ENCODE data around the gene LY86.

The LY86 gene

DNA sequence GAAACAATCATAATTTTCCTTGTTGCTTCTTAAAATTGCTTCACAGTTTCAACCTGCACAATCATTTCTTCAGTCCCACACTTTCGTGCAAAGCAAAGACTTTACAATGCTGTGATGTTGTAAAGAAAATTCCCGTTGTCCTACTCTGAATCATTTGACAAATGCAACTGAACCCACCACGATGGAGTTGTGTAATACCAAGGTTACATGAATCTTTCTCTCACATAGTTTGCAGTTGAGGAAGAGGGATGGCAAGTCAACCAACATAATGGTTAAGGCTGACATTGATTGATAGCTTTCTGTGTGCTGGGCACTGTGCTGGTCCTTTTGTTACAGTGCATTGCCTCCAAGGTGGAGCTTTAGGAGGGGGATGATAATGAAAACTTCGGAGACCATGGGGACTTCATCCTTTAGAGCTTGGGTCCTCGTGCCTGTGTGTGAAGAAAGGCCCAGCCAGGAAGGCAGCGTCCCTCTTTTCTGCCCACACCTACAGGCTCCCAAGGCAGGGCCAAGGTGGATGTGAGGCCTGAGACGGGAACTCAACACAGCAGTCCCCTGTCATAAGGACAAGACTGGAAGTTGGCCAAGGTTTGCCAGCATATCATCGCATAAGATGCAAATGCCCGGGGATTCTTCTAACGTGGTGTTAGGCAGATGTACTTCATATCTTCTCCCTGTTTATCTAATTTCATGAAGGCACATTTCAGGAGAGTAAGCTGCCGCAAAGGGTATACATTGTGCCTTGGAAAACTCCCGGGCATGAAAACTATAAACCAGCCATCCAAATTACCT is 96.9 kb downstream of the LY86 start:
- DNase-seq, result no peak

GRCh38 chr6:6686176-6686575 is 97.7 kb downstream of the LY86 start:
- DNase-seq, result no peak

DNA sequence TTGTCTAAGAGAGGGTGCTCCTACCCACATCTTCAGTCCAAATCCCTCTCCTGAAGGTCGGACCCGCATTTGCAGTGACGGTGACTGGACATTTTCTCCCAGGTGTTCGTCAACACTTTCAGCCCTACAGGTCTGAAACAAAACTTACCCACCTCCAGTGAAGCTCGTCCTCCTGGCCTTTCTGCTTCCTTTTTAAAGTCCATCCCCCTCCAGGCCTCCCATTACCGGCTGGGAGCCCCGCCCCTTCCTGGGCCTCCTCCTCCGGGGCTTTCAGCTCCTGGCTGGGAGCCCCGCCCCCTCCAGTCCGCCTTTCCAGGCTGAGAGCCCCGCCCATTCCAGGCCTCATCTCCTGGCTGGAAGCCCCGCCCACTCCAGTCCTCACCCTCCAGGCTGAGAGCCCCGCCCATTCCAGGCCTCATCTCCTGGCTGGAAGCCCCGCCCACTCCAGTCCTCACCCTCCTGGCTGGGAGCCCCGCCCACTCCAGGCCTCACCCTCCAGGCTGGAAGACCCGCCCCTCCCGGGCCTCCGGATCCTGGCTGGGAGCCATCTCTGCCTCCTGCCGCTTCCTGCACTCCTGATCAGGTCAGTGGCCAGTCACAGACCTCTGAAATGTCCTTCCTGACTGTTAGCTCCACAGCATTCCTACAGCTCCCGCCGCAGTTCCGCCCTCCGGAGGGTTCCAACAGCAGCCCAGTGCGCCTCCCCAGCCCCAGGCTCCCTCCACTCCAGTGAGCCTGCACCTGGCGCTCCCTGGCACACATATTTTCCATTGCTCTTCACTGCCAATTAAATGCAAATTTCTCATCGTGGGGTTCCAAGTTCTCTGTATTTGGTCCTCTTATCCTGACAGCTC is 98.5 kb downstream of the LY86 start:
- DNase-seq, result no peak

- no peak for DNase-seq
Observed at GRCh38 chr6:6688283-6688682, 99.8 kb downstream of the LY86 start.

DNA sequence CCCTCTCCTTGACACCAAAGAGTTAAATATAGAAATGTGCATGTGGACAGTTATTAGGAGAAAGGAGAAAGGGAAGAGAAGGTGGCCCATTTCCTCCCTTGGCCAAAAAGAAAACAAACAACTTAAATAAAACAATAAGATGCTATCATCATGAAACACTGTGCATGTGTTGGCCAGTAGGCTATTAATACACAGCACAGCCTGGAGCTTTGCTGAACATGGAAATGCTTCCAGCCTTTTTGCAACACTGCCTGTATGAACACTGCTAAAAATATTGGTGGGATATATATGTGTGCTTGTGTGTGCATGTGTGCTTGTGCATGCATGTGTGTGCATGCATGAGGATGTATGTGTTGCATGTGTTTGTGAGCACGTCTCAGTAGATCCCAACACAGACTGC is 100.4 kb downstream of the LY86 start:
- DNase-seq, result no peak

- no peak for DNase-seq
Observed at GRCh38 chr6:6689400-6690143, 101.1 kb downstream of the LY86 start.

DNA sequence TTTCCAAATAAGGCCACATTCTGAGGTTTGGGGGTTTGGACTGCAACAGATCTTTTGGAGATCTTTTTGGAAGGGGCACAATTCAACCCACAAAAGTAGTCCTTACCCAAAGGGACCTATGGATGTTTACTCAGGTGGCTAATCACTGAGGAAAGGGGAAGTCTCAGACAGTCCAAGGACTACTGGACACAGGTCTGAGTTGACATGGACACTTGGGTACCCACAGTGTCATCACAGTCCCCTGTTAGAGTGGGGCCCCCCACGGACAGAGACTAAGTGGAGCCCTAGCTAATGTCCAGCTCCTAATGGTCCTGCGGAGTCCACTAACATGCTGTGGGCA is 101.6 kb downstream of the LY86 start:
- no peak for DNase-seq

DNA sequence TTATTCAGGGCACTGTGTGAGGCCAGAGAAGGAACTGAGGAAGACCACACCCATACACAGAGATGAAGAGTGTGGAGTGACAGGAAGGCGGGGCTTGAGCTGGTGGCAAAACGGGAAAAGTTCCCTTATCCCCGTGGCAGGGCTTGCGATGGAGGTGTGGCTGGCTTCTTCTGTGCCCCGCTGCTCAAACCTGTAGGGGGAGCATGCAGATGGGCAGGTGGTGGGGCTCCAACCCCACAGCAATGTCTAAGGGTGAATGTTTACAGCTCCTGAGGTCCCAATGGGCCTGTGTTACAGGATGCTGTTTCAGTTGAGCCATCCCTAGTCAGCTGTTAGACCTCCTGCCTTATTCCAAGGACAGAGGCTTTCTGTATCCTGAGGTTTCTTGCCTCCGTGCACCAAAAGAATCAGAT is 105.9 kb downstream of the LY86 start:
- no peak for DNase-seq

DNA sequence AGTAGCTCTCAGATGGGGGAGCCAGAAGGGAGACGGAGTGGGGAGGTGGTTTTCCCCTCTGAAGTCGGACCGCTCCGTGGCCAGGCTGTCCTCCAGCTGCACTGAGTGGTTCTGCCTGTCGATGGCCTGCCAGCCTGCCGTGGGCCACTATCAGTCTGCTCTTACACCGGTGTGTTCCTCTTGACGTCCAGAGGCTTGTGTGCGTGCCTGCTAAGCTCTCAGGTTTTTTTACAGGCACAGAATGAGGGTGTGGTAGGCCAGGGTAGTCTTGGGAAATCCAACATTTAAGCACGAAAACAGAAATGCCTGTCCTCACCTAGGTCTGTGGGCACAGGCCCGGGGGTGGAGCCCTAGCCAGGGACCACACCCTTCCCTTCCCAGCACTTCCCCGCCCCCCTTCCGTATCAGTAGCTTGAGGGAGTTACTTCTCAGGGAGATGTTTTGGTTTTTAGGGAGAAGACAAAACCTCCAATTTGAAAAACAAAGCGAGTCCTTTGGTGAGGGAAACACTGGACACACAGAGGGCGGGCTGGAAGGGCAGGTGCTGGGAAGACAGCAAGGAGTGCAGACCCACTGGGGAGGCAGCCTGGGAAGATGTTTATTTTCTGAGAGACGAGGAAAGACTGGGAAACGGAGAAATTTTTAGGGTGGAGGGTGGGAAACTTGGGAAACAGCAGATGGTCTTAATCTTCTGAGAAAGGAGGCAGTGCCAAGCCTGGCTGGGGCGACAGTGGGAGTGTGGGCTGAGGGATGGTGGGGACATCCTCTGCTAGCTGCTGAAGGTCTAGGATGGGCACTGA is 106.5 kb downstream of the LY86 start:
- DNase-seq, result no peak

DNA sequence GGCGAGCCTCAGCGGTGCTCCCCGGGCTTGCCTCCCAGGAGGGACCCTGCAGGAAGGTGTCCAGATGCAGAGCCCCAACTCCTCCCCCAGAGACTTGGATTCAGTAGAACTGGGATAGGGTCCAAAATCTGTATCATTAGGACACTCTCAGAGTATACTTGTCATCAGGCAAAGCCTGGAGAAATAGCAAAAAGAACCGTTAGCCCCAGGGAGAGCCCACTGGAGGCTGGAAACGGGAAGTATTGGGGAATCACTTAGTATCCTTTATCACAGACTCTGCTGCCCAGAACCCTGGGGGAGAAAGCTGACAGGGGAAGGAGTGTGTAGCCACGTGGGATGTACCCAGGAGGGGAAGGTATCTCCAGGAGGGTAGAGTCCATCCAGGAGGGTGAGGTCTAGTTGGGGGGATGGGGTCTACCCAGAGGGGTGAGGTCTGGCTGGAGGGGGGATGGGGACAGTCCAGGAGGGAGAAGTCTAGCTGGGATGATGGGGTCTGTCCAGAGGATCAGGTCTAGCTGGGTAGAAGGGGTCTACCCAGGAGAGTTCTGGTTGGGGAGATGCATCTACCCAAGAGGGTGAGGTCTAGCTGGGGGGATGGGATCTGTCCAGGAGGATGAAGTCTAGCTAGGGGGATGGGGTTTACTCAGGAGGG is 107.2 kb downstream of the LY86 start:
- no peak for DNase-seq

DNA sequence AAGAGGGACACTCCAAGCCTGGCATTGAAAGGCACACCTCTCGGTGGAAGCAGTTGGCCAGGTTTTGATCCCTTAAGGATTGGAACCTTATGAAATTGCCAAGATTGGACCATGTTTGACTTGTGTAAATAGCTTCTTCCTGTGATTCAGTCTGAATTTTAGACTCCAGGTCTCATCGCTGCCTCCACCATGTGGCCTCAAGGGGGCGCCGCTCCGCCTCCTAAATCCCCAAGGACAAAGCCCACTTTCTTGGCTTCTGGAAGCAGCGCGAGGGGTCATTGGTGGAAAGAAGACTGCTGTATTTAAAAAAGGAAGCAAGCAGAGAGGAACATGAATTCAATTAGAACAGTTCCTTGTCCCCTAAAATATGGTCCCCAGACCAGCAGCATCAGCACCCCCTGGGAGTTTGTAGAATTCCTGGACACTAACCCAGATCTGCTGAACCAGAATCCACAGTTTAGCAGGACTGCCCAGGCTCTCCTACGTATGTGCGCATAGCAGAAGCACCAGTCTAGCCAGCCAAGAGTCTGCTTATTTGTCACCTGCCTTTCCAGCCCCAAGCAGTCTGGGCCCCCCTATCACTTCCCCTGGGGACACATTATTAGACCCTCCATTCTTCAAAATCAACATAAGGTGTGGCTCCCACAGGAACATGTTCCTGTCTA is 108.5 kb downstream of the LY86 start:
- DNase-seq, result peak; percentile 27

GRCh38 chr6:6697620-6698019 is 109.1 kb downstream of the LY86 start:
- DNase-seq, result no peak

DNA sequence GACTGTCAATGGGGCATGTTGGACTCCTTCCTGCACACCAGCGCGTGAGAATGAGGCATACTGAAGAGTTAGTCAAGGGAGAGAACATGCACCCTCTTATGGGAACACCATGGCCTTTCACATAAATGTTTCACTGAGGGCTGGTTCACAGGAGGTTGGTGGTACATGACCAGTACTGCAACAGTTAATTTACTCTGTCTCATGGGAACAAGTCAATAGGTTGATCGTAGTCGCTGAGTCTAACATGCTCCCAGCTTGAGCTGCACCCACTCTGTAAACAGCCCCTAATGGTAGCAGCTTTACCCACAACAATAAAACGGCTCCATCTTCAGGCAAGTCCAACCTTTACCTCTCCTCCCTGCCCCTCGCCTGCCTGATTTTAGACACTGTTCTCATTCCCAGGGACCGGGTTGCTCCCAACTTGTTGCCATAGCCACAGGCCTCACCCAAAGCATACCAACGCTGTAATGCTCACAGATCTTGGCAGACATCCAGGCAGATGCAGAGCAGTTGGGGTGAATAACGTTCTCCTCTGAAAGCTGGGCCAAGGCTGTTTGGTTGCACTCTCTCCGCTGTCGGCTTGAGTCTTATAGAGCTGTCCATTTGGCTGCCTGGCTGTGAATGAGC is 111.3 kb downstream of the LY86 start:
- no peak for DNase-seq

DNA sequence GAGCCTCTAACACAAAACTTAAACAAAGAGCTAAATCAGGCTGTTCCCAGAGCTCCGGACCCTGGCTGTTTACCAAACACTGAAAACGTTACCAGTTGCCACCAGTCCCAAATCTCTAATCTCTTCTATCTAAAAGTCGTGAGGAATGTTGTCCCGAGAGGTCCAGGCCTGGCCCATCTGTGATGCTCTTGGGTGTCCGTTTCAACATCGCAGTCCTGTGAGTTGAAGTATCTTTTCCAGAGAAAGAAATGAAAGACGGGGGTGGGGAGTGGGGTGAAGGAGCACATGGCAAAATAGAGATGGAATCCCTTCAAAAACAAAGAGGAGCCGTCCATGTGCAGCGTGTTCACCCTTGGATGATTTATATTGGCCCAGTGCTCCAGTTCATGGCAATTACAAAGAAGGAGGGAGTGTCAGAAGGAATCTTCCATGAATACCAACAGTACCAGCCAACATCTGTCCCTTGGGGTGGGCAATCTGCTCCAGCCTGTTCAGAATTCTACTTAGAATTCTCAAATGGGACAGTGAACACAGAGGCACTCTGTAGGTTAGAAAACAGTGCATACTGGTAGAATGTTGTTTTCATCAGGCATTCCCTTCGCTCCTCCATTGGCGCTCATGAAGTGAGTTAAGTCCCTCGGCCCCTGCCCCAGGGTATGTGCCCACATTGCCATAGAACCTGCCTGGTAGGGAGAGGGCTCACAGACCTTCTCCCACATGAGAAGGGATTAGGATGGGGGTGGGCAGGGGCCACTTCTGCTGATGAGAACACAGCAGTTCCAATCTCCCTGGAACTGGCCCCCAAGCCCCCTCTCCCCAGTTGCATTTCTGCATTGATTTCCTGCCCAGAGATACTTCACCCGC is 112.1 kb downstream of the LY86 start:
- DNase-seq, result no peak

- no peak for DNase-seq
Observed at GRCh38 chr6:6701864-6702263, 113.3 kb downstream of the LY86 start.

- DNase-seq, result no peak
Observed at GRCh38 chr6:6703699-6704098, 115.2 kb downstream of the LY86 start.
